SHP77 (cell line): ENCODE measurements around the gene NPTX1.
A peak's percentile ranks its signal among the peaks of the same experiment; 100 is the strongest.

ENCODE experiments used
- DNase-seq, 2 experiments: peaks; one replicate each; lab custom pipeline; 2025; lab: John Stamatoyannopoulos, UW

Gene NPTX1

GRCh38 chr17:80459234-80459633 lies 17.2 kb downstream of the NPTX1 start:
- DNase-seq, result no peak

GRCh38 chr17:80458016-80458415 lies 18.4 kb downstream of the NPTX1 start:
- DNase-seq, result no peak

GRCh38 chr17:80457236-80457856 lies 19.1 kb downstream of the NPTX1 start:
- DNase-seq, result no peak

GRCh38 chr17:80456465-80457235 lies 19.8 kb downstream of the NPTX1 start:
- DNase-seq, result peak in 1 of 2 experiments; percentile 52

- DNase-seq, result peak; percentile 35 to 46
These were observed 20.6 kb downstream of the NPTX1 start for GRCh38 chr17:80455784-80456183.

GRCh38 chr17:80455336-80455710 lies 21.1 kb downstream of the NPTX1 start:
- DNase-seq, result peak; percentile 51 to 78

- DNase-seq, result peak; percentile 97 to 99
These were observed 21.7 kb downstream of the NPTX1 start for GRCh38 chr17:80454557-80455335.

GRCh38 chr17:80453998-80454556 lies 22.3 kb downstream of the NPTX1 start:
- DNase-seq, result no peak

GRCh38 chr17:80453126-80453997 lies 23.0 kb downstream of the NPTX1 start:
- DNase-seq, result no peak

GRCh38 chr17:80452173-80452915 lies 24.1 kb downstream of the NPTX1 start:
- no peak for DNase-seq

- no peak for DNase-seq
These were observed 25.2 kb downstream of the NPTX1 start for GRCh38 chr17:80451104-80451775.

- DNase-seq, result peak in 1 of 2 experiments; percentile 44
These were observed 26.4 kb downstream of the NPTX1 start for GRCh38 chr17:80449930-80450576.

- DNase-seq, result peak; percentile 77 to 93
These were observed 27.0 kb downstream of the NPTX1 start for GRCh38 chr17:80449194-80449929.

GRCh38 chr17:80447790-80448189 lies 28.6 kb downstream of the NPTX1 start:
- DNase-seq, result no peak

GRCh38 chr17:80446645-80447405 lies 29.6 kb downstream of the NPTX1 start:
- DNase-seq, result peak in 1 of 2 experiments; percentile 49

- DNase-seq, result no peak
These were observed 30.7 kb downstream of the NPTX1 start for GRCh38 chr17:80445726-80446110.

GRCh38 chr17:80445007-80445725 lies 31.2 kb downstream of the NPTX1 start:
- DNase-seq, result no peak

- no peak for DNase-seq
These were observed 31.8 kb downstream of the NPTX1 start for GRCh38 chr17:80444644-80444979.
